GM23338 (cell line): ENCODE results near the gene SMIM41. TPM values are rescaled to one million over a fixed set of nuclear protein-coding genes. Genes with fewer than 3 reads are reported as not detected.

Source experiments
- ATAC-seq: fragments of 200-7000 bp; cut with Tn5 transposase; 3 replicates; pipeline ENCODE4 v1.9.1; 2020
- DNase-seq: peaks from one replicate; pipeline ENCODE4 v3.0.0-alpha.2; 2015; ENCODE audit warnings: low spot score
- H2AFZ ChIP-seq: fragments of 200-600 bp; sonication (generic); 2 replicates; pipeline ENCODE4 v1.8.0; 2016; ENCODE audit warnings: antibody characterized with exemption, mild to moderate bottlenecking, moderate library complexity
- H3F3A ChIP-seq: fragments of 200-600 bp; sonication (generic); replicated peaks from 2 replicates; pipeline ENCODE4 v1.8.0; 2017; ENCODE audit warnings: antibody characterized with exemption, mixed run types, low read depth
- H3K27ac ChIP-seq: fragments of 200-600 bp; sonication (generic); 2 replicates; pipeline ENCODE4 v1.6.1; 2016; ENCODE audit warnings: low read depth
- H3K27me3 ChIP-seq: fragments of 200-600 bp; sonication (generic); 2 replicates; pipeline ENCODE4 v1.8.0; 2016; ENCODE audit warnings: mild to moderate bottlenecking, mixed run types, moderate library complexity; ENCODE audit not compliant: insufficient read depth
- H3K36me3 ChIP-seq: fragments of 200-600 bp; sonication (generic); 2 replicates; pipeline ENCODE4 v1.8.0; 2016; ENCODE audit warnings: mild to moderate bottlenecking; ENCODE audit not compliant: insufficient read depth
- H3K4me1 ChIP-seq: fragments of 200-600 bp; sonication (generic); 2 replicates; pipeline ENCODE4 v1.8.0; 2016; ENCODE audit warnings: mild to moderate bottlenecking, moderate library complexity; ENCODE audit not compliant: insufficient read depth
- H3K4me2 ChIP-seq: fragments of 200-600 bp; sonication (generic); 2 replicates; pipeline ENCODE4 v1.7.1; 2017; ENCODE audit warnings: mixed run types
- H3K4me3 ChIP-seq: fragments of 200-600 bp; sonication (generic); 2 replicates; pipeline ENCODE4 v1.6.1; 2016; ENCODE audit warnings: mixed run types
- H3K79me2 ChIP-seq: fragments of 200-600 bp; sonication (generic); replicated peaks from 2 replicates; pipeline ENCODE4 v1.8.0; 2017; ENCODE audit warnings: mild to moderate bottlenecking; ENCODE audit not compliant: insufficient read depth
- H3K9me2 ChIP-seq: fragments of 200-600 bp; sonication (generic); 2 replicates; pipeline ENCODE4 v1.8.0; 2017; ENCODE audit not compliant: insufficient read depth
- H4K20me1 ChIP-seq: fragments of 200-600 bp; sonication (generic); replicated peaks from 2 replicates; pipeline ENCODE4 v1.8.0; 2017; ENCODE audit warnings: mild to moderate bottlenecking; ENCODE audit not compliant: insufficient read depth
- H3K27ac Mint-ChIP-seq: 2 replicates; pipeline ENCODE4 v1.8.0; 2020; ENCODE audit warnings: inconsistent platforms, mild to moderate bottlenecking, moderate library complexity, mixed read lengths
- H3K27me3 Mint-ChIP-seq: 3 replicates; pipeline ENCODE4 v1.8.0; 2022; ENCODE audit warnings: low read depth, mild to moderate bottlenecking, moderate library complexity, mixed read lengths, inconsistent platforms; ENCODE audit not compliant: insufficient read depth, poor library complexity
- H3K36me3 Mint-ChIP-seq: 3 replicates; pipeline ENCODE4 v1.8.0; 2021; ENCODE audit warnings: low read depth, mild to moderate bottlenecking, inconsistent platforms, moderate library complexity, mixed read lengths
- H3K4me1 Mint-ChIP-seq: 3 replicates; pipeline ENCODE4 v1.8.0; 2020; ENCODE audit warnings: mild to moderate bottlenecking, inconsistent platforms, mixed read lengths
- H3K4me3 Mint-ChIP-seq: 3 replicates; pipeline ENCODE4 v1.8.0; 2021; ENCODE audit warnings: moderate library complexity, mild to moderate bottlenecking, inconsistent platforms, mixed read lengths
- H3K9me3 Mint-ChIP-seq: 3 replicates; pipeline ENCODE4 v1.8.0; 2020; ENCODE audit warnings: moderate library complexity, mild to moderate bottlenecking, inconsistent platforms, mixed read lengths
- CREB1 ChIP-seq: fragments of 250-450 bp; sonication (Bioruptor Pico); IDR thresholded peaks from 2 replicates; pipeline ENCODE4 v1.5.0; 2020; ENCODE audit warnings: low read depth, mild to moderate bottlenecking, moderate library complexity
- CTCF ChIP-seq, 2 experiments: fragments of 200-600 bp in 1 of 2; sonication (generic) in 1 of 2; conservative IDR thresholded peaks; 2 replicates each; pipeline versions ENCODE4 v1.5.1 to v1.6.1; 2016 to 2017; ENCODE audit warnings: antibody characterized with exemption in 2 of 2, low read depth in 2 of 2, mild to moderate bottlenecking in 2 of 2, moderate library complexity in 1 of 2
- ETS1 ChIP-seq: IDR thresholded peaks from 2 replicates; pipeline ENCODE4 v1.6.1; 2016; ENCODE audit warnings: antibody characterized with exemption
- EZH2 ChIP-seq: fragments of 200-600 bp; sonication (generic); IDR thresholded peaks from one replicate; pipeline ENCODE4 v1.8.0; 2017; ENCODE audit warnings: antibody characterized with exemption, mild to moderate bottlenecking, low read depth; ENCODE audit not compliant: unreplicated experiment
- EZH2phosphoT487 ChIP-seq: fragments of 200-600 bp; sonication (generic); IDR thresholded peaks from one replicate; pipeline ENCODE4 v1.8.1; 2018; ENCODE audit warnings: antibody characterized with exemption; ENCODE audit not compliant: unreplicated experiment
- JUNB ChIP-seq: IDR thresholded peaks from one replicate; pipeline ENCODE4 v1.6.1; 2016; ENCODE audit warnings: antibody characterized with exemption; ENCODE audit not compliant: unreplicated experiment
- NANOG ChIP-seq: IDR thresholded peaks from 2 replicates; pipeline ENCODE4 v1.6.1; 2016; ENCODE audit warnings: antibody characterized with exemption, borderline replicate concordance
- POLR2AphosphoS5 ChIP-seq: IDR thresholded peaks from 2 replicates; pipeline ENCODE4 v1.6.1; 2016; ENCODE audit warnings: antibody characterized with exemption, low read depth
- STAT1 ChIP-seq: IDR thresholded peaks from one replicate; pipeline ENCODE4 v1.6.1; 2016; ENCODE audit warnings: antibody characterized with exemption; ENCODE audit not compliant: unreplicated experiment
- ZNF114 ChIP-seq: fragments of 250-450 bp; sonication (Bioruptor Pico); IDR thresholded peaks from 2 replicates; pipeline ENCODE4 v1.5.0; 2020; ENCODE audit warnings: mild to moderate bottlenecking, moderate library complexity
- ZNF331 ChIP-seq: fragments of 250-450 bp; sonication (Bioruptor Pico); IDR thresholded peaks from 2 replicates; pipeline ENCODE4 v1.5.0; 2020; ENCODE audit warnings: low read depth, mild to moderate bottlenecking, moderate library complexity
- ZNF462 ChIP-seq: fragments of 250-450 bp; sonication (Bioruptor Pico); IDR thresholded peaks from 2 replicates; pipeline ENCODE4 v1.5.0; 2020; ENCODE audit warnings: mild to moderate bottlenecking, moderate library complexity
- polyA plus RNA-seq: library from polyadenylated mRNA; unstranded; fragments of >200 nt; fragmentation: Nextera tagmentation; extraction: Ambion mirVana; gene quantifications from 2 replicates; pipeline ENCODE4 v1.2.1, GENCODE V29; 2016
- total RNA-seq: library from RNA; depleted of rRNA; stranded (reverse); fragments of >200 nt; shearing (Covaris generic); gene quantifications from 2 replicates; pipeline ENCODE4 v1.2.3, GENCODE V29; 2014
- TF ChIP-seq, protein P1 (sequence below): IDR thresholded peaks from one replicate; pipeline ENCODE4 v1.6.1; 2018; ENCODE audit warnings: antibody characterized with exemption; ENCODE audit not compliant: unreplicated experiment

SMIM41 gene
- total and polyA plus RNA-seq, 2 experiments from 2014 or later: 0.66 TPM

GRCh38 chr12:52090291-52090690 lies 10.8 kb downstream of the SMIM41 start:
- Histone ChIP-seq H3K4me2 (no peak overlapping the region), H3K36me3 (no peaks in the 10 kb centered on the region), H3K79me2 (no peaks in the 10 kb centered on the region), H3K4me1 (peaks cover 12% of the 10 kb centered on the region; the same call in 1 of the 2 replicates), H3F3A (no peaks in the 10 kb centered on the region), H3K27ac (no peak overlapping the region), H2AFZ (no peak overlapping the region), H3K9me2 (no peaks in the 10 kb centered on the region), H4K20me1 (no peaks in the 10 kb centered on the region), H3K4me3 (no peak overlapping the region), H3K27me3 (no peaks in the 10 kb centered on the region)
- peaks cover 6% of the 10 kb centered on the region for H3K27me3 Mint-ChIP-seq
- H3K4me3 Mint-ChIP-seq: no peak overlapping the region
- ATAC-seq (no peak), DNase-seq (no peak)
- H3K4me1 Mint-ChIP-seq: peaks cover 13% of the 10 kb centered on the region
- H3K9me3 Mint-ChIP-seq: no peaks in the 10 kb centered on the region
- no peak overlapping the region for H3K27ac Mint-ChIP-seq
- H3K36me3 Mint-ChIP-seq: no peaks in the 10 kb centered on the region; the same call in 2 of the 3 replicates
- TF ChIP-seq ZNF331 (CRISPR knock-in tag) (no peak), NANOG (no peak), ETS1 (no peak), STAT1 (no peak), EZH2phosphoT487 (no peak), EZH2 (no peak), CREB1 (CRISPR knock-in tag) (no peak), POLR2AphosphoS5 (no peak), JUNB (no peak), ZNF114 (CRISPR knock-in tag) (no peak), CTCF (conservative IDR thresholded peaks at IDR 0.05; ENCODE audit: low read depth in 2 of 2) (no peak), ZNF462 (CRISPR knock-in tag) (no peak)
- TF ChIP-seq, protein P1, sequence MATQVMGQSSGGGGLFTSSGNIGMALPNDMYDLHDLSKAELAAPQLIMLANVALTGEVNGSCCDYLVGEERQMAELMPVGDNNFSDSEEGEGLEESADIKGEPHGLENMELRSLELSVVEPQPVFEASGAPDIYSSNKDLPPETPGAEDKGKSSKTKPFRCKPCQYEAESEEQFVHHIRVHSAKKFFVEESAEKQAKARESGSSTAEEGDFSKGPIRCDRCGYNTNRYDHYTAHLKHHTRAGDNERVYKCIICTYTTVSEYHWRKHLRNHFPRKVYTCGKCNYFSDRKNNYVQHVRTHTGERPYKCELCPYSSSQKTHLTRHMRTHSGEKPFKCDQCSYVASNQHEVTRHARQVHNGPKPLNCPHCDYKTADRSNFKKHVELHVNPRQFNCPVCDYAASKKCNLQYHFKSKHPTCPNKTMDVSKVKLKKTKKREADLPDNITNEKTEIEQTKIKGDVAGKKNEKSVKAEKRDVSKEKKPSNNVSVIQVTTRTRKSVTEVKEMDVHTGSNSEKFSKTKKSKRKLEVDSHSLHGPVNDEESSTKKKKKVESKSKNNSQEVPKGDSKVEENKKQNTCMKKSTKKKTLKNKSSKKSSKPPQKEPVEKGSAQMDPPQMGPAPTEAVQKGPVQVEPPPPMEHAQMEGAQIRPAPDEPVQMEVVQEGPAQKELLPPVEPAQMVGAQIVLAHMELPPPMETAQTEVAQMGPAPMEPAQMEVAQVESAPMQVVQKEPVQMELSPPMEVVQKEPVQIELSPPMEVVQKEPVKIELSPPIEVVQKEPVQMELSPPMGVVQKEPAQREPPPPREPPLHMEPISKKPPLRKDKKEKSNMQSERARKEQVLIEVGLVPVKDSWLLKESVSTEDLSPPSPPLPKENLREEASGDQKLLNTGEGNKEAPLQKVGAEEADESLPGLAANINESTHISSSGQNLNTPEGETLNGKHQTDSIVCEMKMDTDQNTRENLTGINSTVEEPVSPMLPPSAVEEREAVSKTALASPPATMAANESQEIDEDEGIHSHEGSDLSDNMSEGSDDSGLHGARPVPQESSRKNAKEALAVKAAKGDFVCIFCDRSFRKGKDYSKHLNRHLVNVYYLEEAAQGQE: no peak
